Right ventricle myocardium inferior (tissue), 1 donor: ENCODE results near the gene FOXRED1. TPM values are rescaled to one million over a fixed set of nuclear protein-coding genes. Genes with fewer than 3 reads are reported as not detected.
A peak's percentile ranks its signal among the peaks of the same experiment; 100 is the strongest.
"Not testable (repeated sequence)": the region's sequence is repeated elsewhere in the genome, so short reads cannot be mapped to it uniquely, and the experiment has no call there.

Experiments used
- ATAC-seq: fragments of 200-7000 bp; cut with Tn5 transposase; one replicate; pipeline ENCODE4 v1.9.1; 2020; ENCODE audit warnings: mild to moderate bottlenecking, moderate library complexity
- DNase-seq: peaks from one replicate; pipeline ENCODE4 v3.0.0; 2021; ENCODE audit errors: missing footprints
- intact Hi-C: fragments of 100-400 bp; cut with DNase I; formaldehyde crosslinking; loops from one replicate; pipeline ENCODE4 v1.11.0; 2022
- long read RNA-seq: library from polyadenylated mRNA; unstranded; transcript quantifications from one replicate; pipeline ENCODE4 v2.0.0, GENCODE V29; 2021
- total RNA-seq: library from RNA; stranded (reverse); fragmentation: NEBNext Ultra II Directional; extraction: Animal tissue kit (Norgen Biotek cat#: 25700); gene quantifications from one replicate; pipeline ENCODE4 v1.2.1, GENCODE V29; 2021
- donor health status: DM: no; HTN: yes; CAD: no; lungs with severe emphysema.

FOXRED1 gene
- 31.6 TPM for total RNA-seq
- long read RNA-seq, transcript FOXRED1-201 (11 exons, 1,970 nt) = major isoform, 22 of 31 reads
- long read RNA-seq, partial matches to known transcripts = 2 of 31 reads
- long read RNA-seq, other reads (novel, unspliced or antisense) = 6 of 31 reads

DNA sequence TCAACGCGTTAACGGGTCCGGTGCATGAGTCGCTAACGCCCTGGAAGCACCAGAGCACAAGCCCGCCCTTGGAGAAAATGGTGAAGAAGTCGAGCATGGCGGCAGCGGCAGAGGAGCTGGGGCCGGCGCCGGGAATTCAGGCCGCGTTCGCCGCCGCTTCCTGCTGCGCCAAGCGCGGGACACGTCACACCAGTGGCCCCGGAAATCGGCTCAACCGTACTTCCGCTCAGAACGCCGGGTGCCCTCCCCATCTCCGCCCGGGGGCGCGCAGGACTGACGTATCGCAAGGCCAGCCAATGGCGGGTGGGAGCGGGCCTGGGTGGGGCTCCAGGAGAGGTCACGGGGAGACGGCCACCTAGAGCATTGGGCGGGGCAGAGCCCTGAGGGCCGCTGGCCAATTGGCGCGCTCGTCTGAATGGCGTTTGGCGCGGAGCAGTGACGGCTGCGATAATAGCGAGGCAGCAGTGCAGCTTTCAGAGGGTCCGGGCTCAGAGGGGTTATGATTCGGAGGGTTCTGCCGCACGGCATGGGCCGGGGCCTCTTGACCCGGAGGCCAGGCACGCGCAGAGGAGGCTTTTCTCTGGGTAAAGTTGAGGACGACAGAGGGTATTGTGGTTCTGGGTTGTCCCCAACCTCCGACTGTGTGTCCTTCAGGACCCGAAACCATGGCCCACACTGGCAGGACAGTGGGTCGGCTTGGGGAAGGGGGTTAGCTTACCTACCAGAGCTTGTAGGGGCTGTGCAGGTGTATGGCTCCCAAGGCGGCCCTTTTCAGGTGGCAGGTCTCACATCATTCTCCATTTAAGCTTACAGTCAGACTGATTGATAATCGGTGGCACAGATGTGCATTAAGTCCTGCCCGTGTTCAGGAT lies at the start of gene FOXRED1, which contains the start of gene SRPRA:
Gene FOXRED1 (plus strand): TSS at position 447 of the 872 bp plus-strand sequence. CDS start 53 bp downstream, at position 500.
Gene SRPRA (minus strand): TSS at position 188 of the 872 bp plus-strand sequence. CDS start 91 bp downstream, at position 97.
- intact Hi-C loops = loop anchor here (2.0 to 10.0 kb wide), 3 partner anchors 33 to 364 kb away; partner anchors contain the start of genes DCPS, DDX25, FAM118B and PUS3
- DNase-seq (peak; percentile 100), ATAC-seq (peak; percentile 100)

DNA sequence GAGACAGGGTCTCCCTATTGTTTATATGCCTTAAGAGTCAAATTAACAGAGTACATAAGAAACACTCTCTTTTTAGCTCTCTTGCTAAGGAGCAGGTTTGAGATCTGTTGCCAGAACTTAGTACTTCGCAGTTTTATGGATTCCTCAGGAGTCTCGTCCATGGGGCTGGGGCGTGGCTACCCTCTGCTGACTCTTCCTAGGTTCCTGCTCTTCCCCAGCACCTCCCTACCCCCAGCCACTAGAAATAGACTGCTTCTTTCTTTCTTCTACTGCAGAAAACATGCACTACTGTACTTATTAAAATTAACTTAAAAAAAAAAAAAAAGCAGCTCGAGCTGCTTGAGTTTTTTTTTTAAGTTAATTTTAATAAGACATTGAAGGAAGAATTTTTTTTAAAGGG lies 49.4 kb upstream of the FOXRED1 start:
- intact Hi-C loops = no loop called here
- DNase-seq (no peak), ATAC-seq (no peak)

DNA sequence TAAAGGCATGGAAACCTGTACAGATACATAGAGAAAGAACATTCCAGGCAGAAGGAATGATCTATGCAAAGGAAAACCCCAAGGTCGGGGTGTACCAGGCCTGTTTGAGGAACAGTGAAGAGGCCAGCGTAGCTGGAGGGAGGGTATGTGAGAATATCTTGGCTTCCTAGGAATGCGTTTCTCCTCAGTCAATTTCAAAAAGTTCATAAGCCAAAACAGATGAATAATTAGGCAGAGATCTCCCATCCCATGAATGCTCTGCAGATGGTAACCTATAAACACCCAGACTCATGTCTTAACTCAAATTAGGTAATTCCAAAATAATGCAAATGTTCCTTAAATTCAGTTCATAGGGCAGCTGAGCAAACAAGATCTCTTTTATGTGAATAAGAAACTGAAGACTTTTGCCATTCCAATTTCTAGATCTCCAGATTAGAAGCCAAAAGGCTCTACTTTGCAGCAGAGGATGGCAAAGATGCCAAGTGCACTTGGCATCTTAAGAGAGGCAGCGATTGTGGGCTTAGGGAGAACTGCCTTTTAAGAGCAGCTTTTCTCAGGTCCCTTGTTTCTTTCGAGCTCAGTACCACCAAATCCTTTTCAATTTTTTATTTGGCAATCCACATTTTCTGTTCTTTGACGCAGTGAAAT lies 44.2 kb upstream of the FOXRED1 start:
- intact Hi-C loops = no loop called here
- no peak for ATAC-seq
- no peak for DNase-seq

DNA sequence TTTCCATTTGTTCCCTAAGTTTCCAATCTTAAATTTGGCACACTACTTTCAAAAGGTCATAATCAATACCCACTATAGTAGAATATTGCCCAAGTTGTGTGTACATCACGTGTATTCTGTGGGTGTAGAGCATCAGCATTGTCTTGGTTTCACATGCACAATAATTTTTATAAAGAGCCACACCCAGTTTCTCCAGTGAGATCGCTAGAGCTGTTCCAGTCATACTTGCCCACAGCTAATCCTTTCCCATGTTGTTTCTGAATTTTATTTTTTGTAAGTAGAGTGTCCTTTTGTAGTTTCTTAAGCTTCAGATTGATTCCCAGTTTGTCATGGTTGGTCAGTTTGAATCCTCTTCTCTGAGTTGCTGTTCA lies 43.7 kb upstream of the FOXRED1 start:
- no peak for ATAC-seq
- no peak for DNase-seq
- intact Hi-C loops = no loop called here

DNA sequence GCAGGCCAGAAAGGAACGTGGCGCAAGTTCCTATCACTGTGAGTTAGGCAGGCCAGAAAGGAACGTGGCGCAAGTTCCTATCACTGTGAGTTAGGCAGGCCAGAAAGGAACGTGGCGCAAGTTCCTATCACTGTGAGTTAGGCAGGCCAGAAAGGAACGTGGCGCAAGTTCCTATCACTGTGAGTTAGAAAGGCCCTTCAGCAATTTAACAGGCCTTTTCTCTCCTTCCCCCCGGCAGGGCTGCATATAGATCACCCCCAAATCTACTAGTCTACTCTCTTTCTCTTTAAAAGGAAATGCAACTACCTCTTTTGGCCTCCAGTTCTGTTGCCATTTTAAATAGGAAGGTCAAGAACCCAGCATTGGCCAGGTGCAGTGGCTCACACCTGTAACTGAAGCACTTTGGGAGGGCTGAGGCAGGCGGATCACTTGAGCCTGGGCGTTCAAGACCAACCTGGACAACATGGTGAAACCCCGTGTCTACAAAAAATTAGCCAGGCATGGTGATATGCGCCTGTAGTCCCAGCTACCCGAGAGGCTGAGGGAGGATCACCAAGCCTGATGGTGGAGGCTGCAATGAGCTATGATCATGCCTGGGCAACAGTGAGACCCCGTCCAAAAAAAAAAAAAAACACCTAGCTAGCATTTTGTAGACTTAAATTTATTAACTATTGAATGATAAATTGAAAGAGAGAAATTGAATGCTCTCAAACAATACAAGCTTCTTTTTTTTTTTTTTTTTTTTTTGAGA lies 42.4 kb upstream of the FOXRED1 start:
- ATAC-seq (no peak), DNase-seq (no peak)
- intact Hi-C loops = no loop called here

DNA sequence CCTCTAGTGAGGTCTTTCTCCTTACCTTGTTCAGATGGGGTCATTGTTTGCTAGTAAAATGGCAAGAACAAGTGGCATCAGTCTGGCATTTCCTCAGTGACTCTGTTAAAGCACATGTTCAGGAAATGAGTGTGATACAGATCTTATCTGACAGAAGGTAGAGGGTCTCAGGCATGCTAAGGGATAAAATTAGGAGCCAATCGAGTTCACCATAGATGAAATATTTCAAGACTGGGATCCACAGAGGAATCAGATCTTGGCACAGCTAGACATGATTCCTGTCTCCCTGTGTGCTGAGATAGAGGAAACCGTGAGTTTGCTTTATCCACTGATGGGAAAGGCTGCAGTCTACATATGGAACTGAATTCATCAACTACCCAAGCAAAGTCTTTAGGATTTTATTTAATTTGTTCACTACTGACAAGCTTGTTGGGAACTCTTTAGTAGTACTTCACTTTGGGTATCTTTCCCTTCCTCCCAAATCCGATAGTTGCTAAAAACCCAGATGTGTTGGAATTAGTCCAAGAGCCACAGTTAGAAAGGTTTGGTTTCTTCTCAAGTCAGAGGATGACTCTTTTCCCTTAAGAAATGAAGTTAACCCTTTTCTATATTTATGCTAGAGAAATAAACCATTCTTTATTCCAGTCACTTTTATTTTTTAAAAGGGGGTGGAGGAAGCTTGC lies 39.0 kb upstream of the FOXRED1 start:
- no peak for DNase-seq
- ATAC-seq = no peak
- intact Hi-C loops = no loop called here

DNA sequence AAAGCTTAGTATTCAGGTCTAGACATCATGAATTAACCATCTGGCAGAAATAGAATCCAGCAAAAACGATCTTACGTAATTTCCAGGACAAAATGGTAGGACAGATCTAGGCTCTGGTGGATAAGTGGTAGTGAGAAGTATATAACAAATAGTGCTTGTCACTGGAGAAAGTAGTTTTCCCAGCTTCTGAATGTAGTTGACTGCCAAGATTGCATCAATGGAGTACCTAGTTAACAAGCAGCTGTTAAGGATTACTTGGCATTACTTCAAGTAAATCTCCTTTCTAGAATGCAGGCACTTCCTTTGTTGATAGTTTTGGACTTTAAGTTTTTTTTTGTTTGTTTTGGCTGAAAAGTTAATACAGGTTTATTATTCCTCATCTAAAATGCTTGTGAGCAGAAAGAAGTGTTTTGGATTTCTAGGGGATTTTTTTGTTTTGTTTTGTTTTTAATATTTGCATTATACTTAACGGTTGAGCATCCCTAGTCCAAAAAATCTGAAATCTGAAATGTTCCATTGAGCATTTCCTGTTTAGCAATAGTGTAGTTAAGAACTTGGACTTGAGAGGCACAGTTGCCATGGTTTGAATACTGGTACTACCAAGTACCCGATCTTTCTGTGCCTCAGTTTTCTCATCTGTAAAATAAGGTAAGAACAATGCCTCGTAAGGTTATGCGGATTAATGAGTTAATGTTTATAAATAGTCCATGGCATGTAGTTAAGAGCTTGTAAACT lies 37.1 kb upstream of the FOXRED1 start:
- intact Hi-C loops = no loop called here
- DNase-seq = no peak
- ATAC-seq = no peak

DNA sequence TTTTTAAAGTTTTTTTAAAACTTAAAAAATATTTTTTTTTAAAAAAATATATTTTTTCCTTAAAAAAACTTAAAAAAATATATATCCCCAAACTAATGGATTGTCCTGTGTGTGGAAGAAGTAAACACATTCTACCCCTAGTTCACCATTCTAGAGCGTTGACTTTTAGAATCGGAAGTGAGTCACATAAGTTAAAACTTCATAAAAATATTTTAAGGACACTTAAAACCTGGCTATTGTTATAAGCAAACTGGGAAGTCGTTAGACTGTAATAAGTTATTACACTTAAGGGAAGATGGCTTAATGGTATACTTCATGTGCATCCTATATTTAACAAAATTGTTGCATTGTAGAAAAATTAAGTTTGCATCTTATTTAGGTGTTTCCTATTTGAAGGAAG lies 36.3 kb upstream of the FOXRED1 start:
- ATAC-seq (no peak), DNase-seq (no peak)
- intact Hi-C loops = no loop called here

DNA sequence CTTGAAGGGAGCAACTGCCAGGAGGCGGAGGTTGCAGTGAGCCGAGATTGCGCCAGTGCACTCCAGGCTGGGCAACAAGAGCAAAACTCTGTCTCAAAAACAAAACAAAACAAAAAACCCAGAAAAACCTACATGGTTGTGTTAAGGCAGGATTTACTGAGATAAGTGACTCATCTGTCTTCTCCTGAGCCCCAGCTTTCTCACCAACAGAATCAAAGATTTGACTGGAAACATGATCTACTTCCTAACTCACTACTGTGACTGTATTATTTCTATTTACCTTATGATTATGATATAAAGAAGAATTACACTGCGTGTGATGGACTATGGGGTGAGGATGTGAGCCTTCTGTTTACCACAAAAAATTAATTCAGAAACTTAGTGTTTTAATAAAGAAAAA lies 35.6 kb upstream of the FOXRED1 start:
- intact Hi-C loops = no loop called here
- ATAC-seq = no peak
- DNase-seq = no peak

DNA sequence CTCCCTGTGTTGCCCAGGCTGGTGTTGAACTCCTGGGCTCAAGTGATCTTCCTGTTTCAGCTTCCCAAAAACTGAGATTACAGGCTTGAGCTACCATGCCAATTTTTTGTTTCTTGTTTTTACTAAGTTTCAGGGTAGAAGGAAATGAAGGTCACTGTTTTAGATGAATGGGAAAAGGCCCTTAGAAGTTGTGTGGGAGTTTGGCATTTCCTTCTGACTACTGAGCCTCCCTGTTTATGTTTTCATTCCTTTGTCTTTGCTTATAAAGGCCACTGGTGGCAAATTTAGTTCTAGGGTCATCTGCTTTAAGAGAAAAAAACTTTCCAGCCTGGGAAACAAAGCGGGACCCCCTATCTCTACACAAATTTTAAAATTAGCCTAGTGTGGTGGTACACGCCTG lies 22.3 kb upstream of the FOXRED1 start:
- intact Hi-C loops = no loop called here

DNA sequence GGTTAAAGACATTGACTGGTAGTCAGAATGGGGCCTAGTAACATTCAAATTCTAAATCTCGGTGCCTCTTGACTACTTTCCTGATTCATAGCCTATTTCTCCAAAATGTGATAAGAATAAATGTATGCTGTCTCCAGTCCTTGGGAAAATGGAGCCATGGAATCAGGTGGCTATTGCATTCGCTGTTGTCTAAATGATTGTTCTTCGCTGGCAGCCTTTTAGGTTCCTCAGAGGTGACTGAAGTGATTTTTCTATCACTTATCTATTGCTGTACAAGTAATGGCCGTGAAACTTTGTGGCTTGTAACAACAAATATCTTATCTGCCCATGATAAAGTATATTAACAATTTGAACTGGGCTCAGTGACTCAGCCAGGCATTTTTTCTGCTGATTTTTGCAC lies 15.7 kb upstream of the FOXRED1 start:
- no peak for DNase-seq
- intact Hi-C loops = no loop called here
- ATAC-seq = no peak

More for the DNA sequence above, 22.3 kb upstream of the FOXRED1 start:
- ATAC-seq = no peak
- no peak for DNase-seq

DNA sequence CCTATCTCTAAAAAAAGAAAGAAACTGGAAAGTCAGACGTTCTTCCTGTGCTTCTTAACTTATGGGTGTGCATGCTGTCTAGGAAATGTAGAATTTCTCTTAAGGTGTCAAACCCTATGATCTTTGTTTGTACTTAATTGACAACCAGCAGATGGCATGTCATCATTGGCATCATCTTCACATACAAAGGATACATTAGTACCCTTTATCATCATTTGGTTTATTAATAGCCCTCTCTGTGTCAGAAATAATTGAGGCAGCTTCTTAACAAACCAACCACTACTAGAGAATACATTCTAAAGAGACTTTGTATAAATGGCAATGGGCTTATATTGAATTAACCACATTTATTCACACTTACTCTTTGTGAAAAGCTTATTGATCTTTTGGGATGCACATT lies 14.1 kb upstream of the FOXRED1 start:
- intact Hi-C loops = no loop called here
- DNase-seq (no peak), ATAC-seq (no peak)

DNA sequence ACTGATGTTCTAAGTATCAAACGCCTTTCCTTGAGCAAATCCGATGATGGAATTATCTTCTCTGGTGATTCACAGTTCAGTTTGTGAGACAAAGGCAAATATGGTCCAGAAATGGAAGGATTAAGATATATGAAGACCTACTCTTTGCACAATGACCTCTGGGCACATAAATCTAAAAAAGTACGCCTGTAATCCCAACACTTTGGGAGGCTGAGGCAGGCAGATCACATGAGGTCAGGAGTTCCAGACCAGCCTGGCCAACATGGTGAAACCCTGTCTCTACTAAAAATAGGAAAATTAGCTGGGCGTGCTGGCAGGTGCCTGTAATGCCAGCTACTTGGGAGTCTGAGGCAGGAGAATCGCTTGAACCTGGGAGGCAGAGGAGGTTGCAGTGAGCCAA lies 13.4 kb upstream of the FOXRED1 start:
- DNase-seq, intact Hi-C loops, ATAC-seq: not testable (repeated sequence)

DNA sequence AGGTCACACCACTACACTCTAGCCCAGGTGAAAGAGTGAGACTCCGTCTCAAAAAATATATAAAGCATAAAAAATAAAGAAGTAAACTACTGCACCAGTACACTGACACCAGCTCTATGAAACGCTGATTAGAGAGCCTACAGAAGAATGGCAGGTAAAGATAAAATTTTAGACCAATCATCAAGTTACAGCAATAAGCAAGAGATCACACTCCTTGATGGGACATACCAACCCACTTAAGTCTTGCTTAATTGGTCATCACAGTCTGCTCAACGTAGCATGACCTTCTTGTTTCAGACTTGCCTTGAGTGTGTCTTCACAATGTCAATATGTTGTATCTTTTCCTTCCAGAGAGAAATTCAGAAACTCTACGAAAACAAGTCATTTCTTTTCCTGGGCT lies 12.7 kb upstream of the FOXRED1 start:
- DNase-seq = no peak
- intact Hi-C loops = no loop called here
- ATAC-seq = no peak

DNA sequence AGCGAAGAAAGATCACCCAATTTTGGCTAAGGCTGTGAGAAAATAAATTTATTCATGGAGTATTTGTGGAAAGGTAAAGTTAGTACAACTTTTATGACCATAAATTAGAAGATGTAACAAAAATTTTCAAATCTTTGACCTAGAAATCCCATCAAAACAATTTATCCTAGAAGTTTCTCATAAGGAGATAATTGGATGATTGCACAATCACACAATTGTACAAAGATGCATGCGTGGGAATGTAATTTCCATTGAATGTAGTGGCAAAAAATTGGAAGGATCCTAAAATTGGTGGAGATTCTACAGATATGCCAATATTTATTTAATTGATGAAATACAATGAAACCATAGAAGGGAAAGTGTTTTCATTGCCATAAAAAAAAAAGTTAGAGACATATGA lies 11.8 kb upstream of the FOXRED1 start:
- intact Hi-C loops = no loop called here
- DNase-seq = no peak
- ATAC-seq = no peak

DNA sequence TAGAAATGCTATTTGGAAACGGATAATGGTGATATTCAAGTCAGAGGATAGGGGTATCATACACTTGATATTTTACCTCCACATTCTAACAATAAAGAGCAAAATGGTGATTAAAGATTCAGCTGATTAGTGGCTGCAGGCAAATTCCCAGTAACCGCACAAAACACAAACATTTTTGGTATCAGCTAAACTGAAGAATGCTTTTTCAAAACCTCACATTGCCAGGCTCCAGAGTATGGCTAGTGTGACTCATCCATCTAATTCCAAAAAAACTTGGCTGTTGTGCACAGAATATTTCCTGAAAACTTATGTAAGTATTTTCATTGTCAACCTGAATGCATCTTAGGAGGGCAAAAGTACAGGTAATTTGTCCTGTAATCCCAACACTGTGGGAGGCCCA lies 11.2 kb upstream of the FOXRED1 start:
- intact Hi-C loops = no loop called here
- no peak for ATAC-seq
- no peak for DNase-seq

DNA sequence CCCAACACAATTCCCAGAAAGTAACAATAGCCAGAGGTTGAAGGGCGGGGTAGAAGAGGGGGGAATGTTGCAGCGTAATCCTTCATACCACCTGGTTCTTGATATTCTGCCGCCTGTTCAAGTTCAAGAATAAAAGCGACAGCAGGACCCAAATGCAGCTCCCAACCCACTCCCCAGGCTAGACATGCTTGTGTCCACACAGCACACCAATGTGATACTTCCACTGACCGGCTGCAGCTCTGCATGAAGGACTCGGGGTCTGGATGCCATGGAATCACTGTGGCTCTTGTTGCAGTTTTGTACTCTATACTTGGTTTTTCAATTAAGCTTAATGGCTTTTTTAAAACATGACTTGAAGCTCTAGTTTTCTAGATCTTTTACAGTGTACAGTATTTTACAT lies 6.7 kb upstream of the FOXRED1 start:
- ATAC-seq (no peak), DNase-seq (no peak)
- intact Hi-C loops = loop anchor here (10.0 kb wide), 1 partner anchor 357 kb away; the partner anchor contains the start of genes DDX25 and PUS3

DNA sequence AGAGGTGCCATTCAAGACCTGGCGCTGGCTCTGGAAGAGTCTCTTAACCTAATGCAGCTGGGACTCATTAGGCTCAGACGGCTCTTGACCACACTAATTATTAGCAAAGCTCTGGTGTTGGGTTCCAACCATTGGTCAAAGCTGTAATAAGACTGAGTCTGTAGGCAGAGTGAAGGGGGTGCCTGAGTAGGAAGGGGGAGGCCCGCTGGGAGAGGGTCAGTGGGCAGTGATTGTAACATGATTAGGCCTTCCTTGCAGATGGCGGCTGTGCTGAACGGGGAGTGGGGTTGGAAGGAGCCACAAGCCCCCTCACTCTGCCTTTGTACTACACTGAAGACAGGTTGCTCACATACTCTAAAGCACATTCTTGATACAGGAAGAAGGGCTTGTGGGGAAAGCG lies 5.5 kb upstream of the FOXRED1 start:
- ATAC-seq (no peak), DNase-seq (no peak)
- intact Hi-C loops = loop anchor here (10.0 kb wide), 1 partner anchor 359 kb away; the partner anchor contains the start of genes DDX25 and PUS3
